Measurements from ENCODE around the gene NELFB. TPM values are rescaled to one million over a fixed set of nuclear protein-coding genes. Genes with fewer than 3 reads are reported as not detected.

NELFB gene
- total RNA-seq, 1 experiment from 2014 or later = 72.6 TPM

DNA sequence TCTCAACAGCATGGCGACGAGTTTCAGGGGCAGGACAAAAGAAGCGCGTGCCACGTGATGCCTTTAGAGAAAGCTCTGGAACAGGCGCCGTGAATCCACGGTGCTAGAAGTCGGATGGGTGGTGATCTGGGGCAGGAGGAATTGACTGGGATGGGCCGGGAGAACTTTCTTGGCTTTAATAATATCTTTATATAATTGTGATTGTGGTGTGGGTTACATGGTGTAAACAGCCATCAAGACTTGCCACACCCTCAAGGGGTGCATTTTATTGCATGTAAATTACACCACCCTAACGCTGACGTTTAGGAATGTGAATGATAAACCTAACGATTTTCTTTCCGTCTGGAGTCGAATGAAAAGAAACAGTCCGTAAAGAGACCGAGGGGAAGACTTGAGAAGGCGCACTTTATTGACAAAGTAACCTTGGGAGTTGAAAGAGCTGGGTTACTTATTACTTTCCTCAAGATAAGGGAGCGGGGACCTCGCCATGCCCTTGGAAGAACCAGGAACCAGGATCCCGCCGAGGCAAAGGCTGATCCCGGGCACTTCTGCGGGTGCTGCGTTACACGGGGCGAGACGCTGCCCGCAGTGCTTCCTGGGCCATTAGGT, 38.5 kb downstream of the NELFB start:
- H3K4me3 ChIP-seq (ENCODE audit: low read depth, low read length, poor library complexity, severe bottlenecking) = no peak overlapping the region
- H3K27ac ChIP-seq (ENCODE audit: low read depth, low read length, poor library complexity, severe bottlenecking) = no peak overlapping the region
- ChIA-PET CTCF (interaction anchor here (0.7 kb wide), 1 partner anchor 57 kb away, joined by 10 read pairs; no protein-coding TSS in a partner anchor), POLR2A (ENCODE audit: low non-redundant PET) (no interaction called here)
- peaks cover 3% of the 10 kb centered on the region for H3K9me3 ChIP-seq (ENCODE audit: low read depth, low read length, poor library complexity, severe bottlenecking)
- TF ChIP-seq, protein P1, sequence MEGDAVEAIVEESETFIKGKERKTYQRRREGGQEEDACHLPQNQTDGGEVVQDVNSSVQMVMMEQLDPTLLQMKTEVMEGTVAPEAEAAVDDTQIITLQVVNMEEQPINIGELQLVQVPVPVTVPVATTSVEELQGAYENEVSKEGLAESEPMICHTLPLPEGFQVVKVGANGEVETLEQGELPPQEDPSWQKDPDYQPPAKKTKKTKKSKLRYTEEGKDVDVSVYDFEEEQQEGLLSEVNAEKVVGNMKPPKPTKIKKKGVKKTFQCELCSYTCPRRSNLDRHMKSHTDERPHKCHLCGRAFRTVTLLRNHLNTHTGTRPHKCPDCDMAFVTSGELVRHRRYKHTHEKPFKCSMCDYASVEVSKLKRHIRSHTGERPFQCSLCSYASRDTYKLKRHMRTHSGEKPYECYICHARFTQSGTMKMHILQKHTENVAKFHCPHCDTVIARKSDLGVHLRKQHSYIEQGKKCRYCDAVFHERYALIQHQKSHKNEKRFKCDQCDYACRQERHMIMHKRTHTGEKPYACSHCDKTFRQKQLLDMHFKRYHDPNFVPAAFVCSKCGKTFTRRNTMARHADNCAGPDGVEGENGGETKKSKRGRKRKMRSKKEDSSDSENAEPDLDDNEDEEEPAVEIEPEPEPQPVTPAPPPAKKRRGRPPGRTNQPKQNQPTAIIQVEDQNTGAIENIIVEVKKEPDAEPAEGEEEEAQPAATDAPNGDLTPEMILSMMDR (conservative IDR thresholded peaks at IDR 0.05; ENCODE audit: low read depth, low read length) = no peak
- no peak for TF ChIP-seq EZH2 (IDR thresholded peaks at IDR 0.05; ENCODE audit: borderline replicate concordance, low read depth, low read length, poor library complexity, severe bottlenecking)
- H3K36me3 ChIP-seq (ENCODE audit: insufficient read depth, low read length, poor library complexity, severe bottlenecking) = no peaks in the 10 kb centered on the region
- H3K27me3 ChIP-seq (replicated peaks; ENCODE audit: insufficient read depth, low read depth, low read length, poor library complexity) = no peaks in the 10 kb centered on the region
- DNase-seq (ENCODE audit: low spot score) = no peak
- no TSS peak for BruUV-seq (replicated peaks)
- intact Hi-C loops (cut with micrococcal nuclease; ENCODE audit: unreplicated experiment) = loop anchor here (2.0 kb wide), 2 partner anchors 115 to 151 kb away; no protein-coding TSS in a partner anchor
- no peaks in the 10 kb centered on the region for H3K4me1 ChIP-seq (ENCODE audit: insufficient read depth, low read length, poor library complexity, severe bottlenecking)

DNA sequence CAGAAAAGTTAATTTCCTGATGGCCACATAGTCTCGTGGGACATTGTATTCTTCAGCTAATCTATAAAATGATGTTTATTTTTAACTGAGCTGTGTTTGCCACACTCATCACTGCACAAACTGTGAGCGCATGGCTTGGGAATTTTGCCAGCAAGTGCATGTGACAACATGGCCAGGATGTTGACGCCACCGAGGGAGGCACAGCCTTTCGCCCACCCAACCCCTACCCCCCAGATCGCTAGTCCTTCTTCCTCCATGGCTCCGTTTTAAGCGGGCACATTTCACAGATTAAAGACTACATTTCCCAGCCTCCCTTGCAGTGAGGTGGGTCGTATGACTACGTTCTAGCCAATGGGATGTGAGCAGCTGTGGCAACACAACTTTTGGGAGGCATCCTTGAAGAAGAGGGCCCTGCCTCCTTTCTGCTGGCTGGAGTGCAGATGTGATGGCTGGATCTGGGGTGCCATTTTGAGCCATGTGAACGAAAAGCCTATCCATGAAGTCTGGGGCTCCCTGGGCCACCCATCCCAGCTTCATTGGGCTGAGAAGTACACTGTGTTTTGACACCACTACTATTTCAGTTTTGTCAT, 39.1 kb downstream of the NELFB start:
- peaks cover 3% of the 10 kb centered on the region for H3K9me3 ChIP-seq (ENCODE audit: low read depth, low read length, poor library complexity, severe bottlenecking)
- peak; percentile 78 for DNase-seq (ENCODE audit: low spot score)
- no peak overlapping the region for H3K27ac ChIP-seq (ENCODE audit: low read depth, low read length, poor library complexity, severe bottlenecking)
- CTCF ChIA-PET = interaction anchor here (0.6 kb wide), 1 partner anchor 129 kb away, joined by 8 read pairs; the partner anchor contains the start of genes EXD3 and NOXA1
- no TSS peak for BruUV-seq (replicated peaks)
- no peak overlapping the region for H3K4me3 ChIP-seq (ENCODE audit: low read depth, low read length, poor library complexity, severe bottlenecking)
- peaks cover under 1% of the 10 kb centered on the region for H3K4me1 ChIP-seq (ENCODE audit: insufficient read depth, low read length, poor library complexity, severe bottlenecking)
- POLR2A ChIA-PET (ENCODE audit: low non-redundant PET) = no interaction called here
- no peak for TF ChIP-seq EZH2 (IDR thresholded peaks at IDR 0.05; ENCODE audit: borderline replicate concordance, low read depth, low read length, poor library complexity, severe bottlenecking)
- TF ChIP-seq, protein P1 (conservative IDR thresholded peaks at IDR 0.05; ENCODE audit: low read depth, low read length) = no peak
- intact Hi-C loops (cut with micrococcal nuclease; ENCODE audit: unreplicated experiment) = loop anchor here (2.0 kb wide), 2 partner anchors 115 to 151 kb away; no protein-coding TSS in a partner anchor
- H3K27me3 ChIP-seq (replicated peaks; ENCODE audit: insufficient read depth, low read depth, low read length, poor library complexity) = no peaks in the 10 kb centered on the region
- H3K36me3 ChIP-seq (ENCODE audit: insufficient read depth, low read length, poor library complexity, severe bottlenecking) = no peaks in the 10 kb centered on the region

DNA sequence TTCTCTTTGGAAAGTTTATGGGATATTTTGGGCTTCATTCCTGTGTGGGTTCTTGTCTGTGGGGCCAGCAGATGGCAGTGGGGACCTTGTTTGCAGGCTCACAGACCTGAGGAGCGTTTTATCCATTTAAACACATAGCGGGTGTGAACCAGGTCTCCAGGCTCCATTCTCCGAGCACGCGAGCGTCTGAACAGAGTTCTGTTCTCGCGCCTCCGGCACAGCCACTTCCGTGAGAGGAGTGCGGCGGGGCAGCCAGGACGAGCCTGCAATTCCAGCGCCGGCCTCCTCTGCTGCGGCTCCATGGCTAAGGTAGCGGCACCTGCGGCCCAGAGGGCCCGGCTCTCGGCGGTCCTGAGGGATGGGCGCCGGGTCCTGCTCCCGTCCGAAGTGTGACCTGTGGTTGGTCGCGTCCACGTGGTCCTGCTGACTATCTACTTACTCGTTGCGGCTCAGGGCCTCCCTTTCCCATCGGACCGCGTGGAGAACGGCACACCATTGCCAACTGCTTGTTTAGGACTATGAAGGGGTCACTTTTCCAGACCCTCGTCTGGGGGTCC, 39.6 kb downstream of the NELFB start:
- Histone ChIP-seq H3K4me3 (ENCODE audit: low read depth, low read length, poor library complexity, severe bottlenecking) (peak overlapping the region; percentile 42), H3K4me1 (ENCODE audit: insufficient read depth, low read length, poor library complexity, severe bottlenecking) (peaks cover 6% of the 10 kb centered on the region), H3K36me3 (ENCODE audit: insufficient read depth, low read length, poor library complexity, severe bottlenecking) (no peaks in the 10 kb centered on the region), H3K9me3 (ENCODE audit: low read depth, low read length, poor library complexity, severe bottlenecking) (peaks cover 3% of the 10 kb centered on the region), H3K27me3 (replicated peaks; ENCODE audit: insufficient read depth, low read depth, low read length, poor library complexity) (no peaks in the 10 kb centered on the region), H3K27ac (ENCODE audit: low read depth, low read length, poor library complexity, severe bottlenecking) (no peak overlapping the region)
- ChIA-PET POLR2A (ENCODE audit: low non-redundant PET) (no interaction called here), CTCF (interaction anchor here (0.6 kb wide), 2 partner anchors 128 to 198 kb away, joined by 4 to 8 read pairs; partner anchors contain the start of genes EXD3 and NOXA1)
- DNase-seq (ENCODE audit: low spot score) = peak; percentile 58
- intact Hi-C loops (cut with micrococcal nuclease; ENCODE audit: unreplicated experiment) = loop anchor here (2.0 kb wide), 2 partner anchors 114 to 150 kb away; no protein-coding TSS in a partner anchor
- no peak for TF ChIP-seq EZH2 (IDR thresholded peaks at IDR 0.05; ENCODE audit: borderline replicate concordance, low read depth, low read length, poor library complexity, severe bottlenecking)
- TF ChIP-seq, protein P1 (conservative IDR thresholded peaks at IDR 0.05; ENCODE audit: low read depth, low read length) = peak; percentile 45
- BruUV-seq (replicated peaks) = no TSS peak
